Heart left ventricle (tissue), 13 donors: ENCODE data around the gene TMEM271.

ENCODE experiments used
- POLR2A ChIP-seq, 2 donors: fragments of 450-650 bp; IDR thresholded peaks; one replicate each; pipeline ENCODE4 v1.6.1; 2017; ENCODE audit warnings: antibody characterized with exemption in 2 of 2, mild to moderate bottlenecking in 2 of 2, moderate library complexity in 2 of 2
- TF ChIP-seq, protein P1 (sequence below), 12 donors: fragments of 200-600 bp; sonication (generic) in 4 of 12; IDR thresholded peaks; one replicate each; pipeline versions ENCODE4 v1.5.0 to v1.8.0; 2018 to 2022; ENCODE audit warnings: antibody characterized with exemption in 12 of 12, mild to moderate bottlenecking in 5 of 12
- donor health status: ischemic (EF 13 %, LVEDD 7.1; RV severe dilation, severe dysfunction).
- donor health status: DM: no; HTN: yes; CAD: no.
- donor health status: DM: no; HTN: no; CAD: no.
- donor health status: ischemic (EF 25% LVEDD 6.9; RV normal size, moderate dysfunction).
- donor health status: ischemic (EF 25% LVEDD 5.7; RV mildly dilated, moderate dysfunction).
- donor health status: ischemic (EF 35%, LVEDD 5.7; RV mildly dilated, moderate dysfunction).
- donor health status: nonischemic (EF 11% LVEDD 7.7; RV severe dilation, severe dysfunction).
- donor health status: DM: yes; HTN: yes; CAD: no.
- donor health status: PGD.
- donor health status: ischemic (EF 29% LVEDD 5.4; RV normal size, mild dysfunction).
- donor health status: nonischemic (EF 23%, LVEDD 6.1; RV moderate dilation, normal function).

DNA sequence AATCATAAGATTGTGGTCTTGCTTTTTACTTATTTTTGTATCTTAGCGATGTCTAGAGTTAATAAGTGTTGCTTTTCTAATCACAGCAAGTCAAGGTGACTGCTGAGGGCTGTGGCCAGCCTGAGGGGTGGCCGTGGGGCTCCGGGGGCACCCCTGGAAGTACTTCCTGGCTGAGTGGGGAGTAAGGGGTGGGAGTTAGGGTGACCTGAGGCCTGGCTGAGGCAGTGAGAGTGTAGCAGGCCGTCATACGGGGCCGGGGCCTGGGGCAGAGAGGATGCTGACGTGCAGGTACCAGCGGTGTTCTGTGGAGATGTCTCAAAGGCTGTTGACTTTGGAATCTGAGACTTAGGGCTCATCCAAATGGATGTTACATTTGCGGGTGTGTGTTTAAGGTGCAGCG lies 47.8 kb downstream of the TMEM271 start:
- TF ChIP-seq, protein P1, sequence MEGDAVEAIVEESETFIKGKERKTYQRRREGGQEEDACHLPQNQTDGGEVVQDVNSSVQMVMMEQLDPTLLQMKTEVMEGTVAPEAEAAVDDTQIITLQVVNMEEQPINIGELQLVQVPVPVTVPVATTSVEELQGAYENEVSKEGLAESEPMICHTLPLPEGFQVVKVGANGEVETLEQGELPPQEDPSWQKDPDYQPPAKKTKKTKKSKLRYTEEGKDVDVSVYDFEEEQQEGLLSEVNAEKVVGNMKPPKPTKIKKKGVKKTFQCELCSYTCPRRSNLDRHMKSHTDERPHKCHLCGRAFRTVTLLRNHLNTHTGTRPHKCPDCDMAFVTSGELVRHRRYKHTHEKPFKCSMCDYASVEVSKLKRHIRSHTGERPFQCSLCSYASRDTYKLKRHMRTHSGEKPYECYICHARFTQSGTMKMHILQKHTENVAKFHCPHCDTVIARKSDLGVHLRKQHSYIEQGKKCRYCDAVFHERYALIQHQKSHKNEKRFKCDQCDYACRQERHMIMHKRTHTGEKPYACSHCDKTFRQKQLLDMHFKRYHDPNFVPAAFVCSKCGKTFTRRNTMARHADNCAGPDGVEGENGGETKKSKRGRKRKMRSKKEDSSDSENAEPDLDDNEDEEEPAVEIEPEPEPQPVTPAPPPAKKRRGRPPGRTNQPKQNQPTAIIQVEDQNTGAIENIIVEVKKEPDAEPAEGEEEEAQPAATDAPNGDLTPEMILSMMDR (IDR thresholded peaks at IDR 0.05): no peak
- TF ChIP-seq POLR2A (IDR thresholded peaks at IDR 0.05): no peak
